Left colon (tissue), 2 donors: Measurements from ENCODE around the gene FUT1. TPM values are rescaled to one million over a fixed set of nuclear protein-coding genes. Genes with fewer than 3 reads are reported as not detected.
"Not testable (repeated sequence)": the region's sequence is repeated elsewhere in the genome, so short reads cannot be mapped to it uniquely, and the experiment has no call there.

Experiments used
- ATAC-seq: fragments of 200-7000 bp; cut with Tn5 transposase; one replicate; pipeline ENCODE4 v1.9.1; 2020; ENCODE audit warnings: mild to moderate bottlenecking, moderate library complexity
- DNase-seq, 2 donors: peaks; one replicate each; pipeline ENCODE4 v3.0.0-alpha.2; 2020
- intact Hi-C, 2 donors: fragments of 100-400 bp; cut with DNase I in 1 of 2; cut with micrococcal nuclease in 1 of 2; formaldehyde crosslinking; loops; one replicate each; pipeline versions ENCODE4 v1.11.2 to v1.14.0; 2022; cut with DNase I, micrococcal nuclease
- long read RNA-seq: library from polyadenylated mRNA; unstranded; transcript quantifications from one replicate; pipeline ENCODE4 v2.0.0, GENCODE V29; 2021
- total RNA-seq, 2 donors: library from RNA; stranded (reverse); fragmentation: NEBNext Ultra II Directional; extraction: Animal tissue kit (Norgen Biotek cat#: 25700); gene quantifications; one replicate each; pipeline ENCODE4 v1.2.1, GENCODE V29; 2021
- donor health status: DM: no; HTN: no; CAD: no.
- donor health status: DM: yes; HTN: yes; CAD: no.

FUT1 gene
- under 1 TPM; 0.37 to 0.56 TPM for total RNA-seq
- long read RNA-seq, partial matches to known transcripts = 2 of 2 reads
- long read RNA-seq, other reads (novel, unspliced or antisense) = 0 of 2 reads

- peak; percentile 63 to 71 for DNase-seq
- intact Hi-C loops = no loop called here
- peak; percentile 90 for ATAC-seq
Observed at GRCh38 chr19:48752496-48753365, at the start of gene FUT1. Gene FUT1, minus strand, starts transcription at chr19:48752641. Its CDS starts 1,360 bp downstream, at chr19:48751281.

- DNase-seq (no peak), ATAC-seq (no peak)
- intact Hi-C loops = no loop called here
Observed at GRCh38 chr19:48799358-48800300, 47.2 kb upstream of the FUT1 start.

GRCh38 chr19:48798937-48799336, 46.5 kb upstream of the FUT1 start:
- no peak for ATAC-seq
- intact Hi-C loops = no loop called here
- no peak for DNase-seq

GRCh38 chr19:48797103-48797502, 44.7 kb upstream of the FUT1 start:
- intact Hi-C loops = no loop called here
- DNase-seq (no peak), ATAC-seq (no peak)

- intact Hi-C loops = no loop called here
- ATAC-seq = no peak
- no peak for DNase-seq
Observed at GRCh38 chr19:48796298-48797083, 44.0 kb upstream of the FUT1 start.

- no peak for DNase-seq
- intact Hi-C loops = no loop called here
- ATAC-seq = peak; percentile 9
Observed at GRCh38 chr19:48795685-48796070, 43.2 kb upstream of the FUT1 start.

- ATAC-seq = peak; percentile 98
- peak; percentile 91 to 93 for DNase-seq
- intact Hi-C loops = no loop called here
Observed at GRCh38 chr19:48795055-48795684, 42.7 kb upstream of the FUT1 start.

- DNase-seq (no peak), ATAC-seq (no peak)
- intact Hi-C loops = loop anchor here in 1 of 2 donors (5.0 kb wide), 1 partner anchor 178 kb away; no protein-coding TSS in a partner anchor
Observed at GRCh38 chr19:48794291-48794690, 41.9 kb upstream of the FUT1 start.

- intact Hi-C loops = loop anchor here in 1 of 2 donors (5.0 kb wide), 1 partner anchor 179 kb away; no protein-coding TSS in a partner anchor
- no peak for ATAC-seq
- no peak for DNase-seq
Observed at GRCh38 chr19:48793271-48793670, 40.8 kb upstream of the FUT1 start.

- intact Hi-C loops = loop anchor here (2.0 to 5.0 kb wide), 2 partner anchors 55 kb away; no protein-coding TSS in a partner anchor
- ATAC-seq, DNase-seq: not testable (repeated sequence)
Observed at GRCh38 chr19:48787331-48787730, 34.9 kb upstream of the FUT1 start.

GRCh38 chr19:48786422-48786821, 34.0 kb upstream of the FUT1 start:
- ATAC-seq, DNase-seq: not testable (repeated sequence)
- intact Hi-C loops = loop anchor here (2.0 to 5.0 kb wide), 2 partner anchors 56 kb away; no protein-coding TSS in a partner anchor

GRCh38 chr19:48784527-48784926, 32.1 kb upstream of the FUT1 start:
- intact Hi-C loops = no loop called here
- ATAC-seq (no peak), DNase-seq (no peak)

GRCh38 chr19:48780631-48781391, 28.4 kb upstream of the FUT1 start:
- no peak for DNase-seq
- intact Hi-C loops = no loop called here
- ATAC-seq = peak; percentile 43

GRCh38 chr19:48779636-48780035, 27.2 kb upstream of the FUT1 start:
- ATAC-seq = no peak
- intact Hi-C loops = no loop called here
- no peak for DNase-seq

- intact Hi-C loops = no loop called here
- DNase-seq (no peak), ATAC-seq (no peak)
Observed at GRCh38 chr19:48777720-48778119, 25.3 kb upstream of the FUT1 start.

- intact Hi-C loops = no loop called here
- DNase-seq = no peak
- ATAC-seq = no peak
Observed at GRCh38 chr19:48777139-48777538, 24.7 kb upstream of the FUT1 start.

- no peak for ATAC-seq
- intact Hi-C loops = no loop called here
Observed at GRCh38 chr19:48772503-48772953, 20.1 kb upstream of the FUT1 start.

More at GRCh38 chr19:48772503-48772953, 20.1 kb upstream of the FUT1 start:
- DNase-seq = no peak
